ENCODE measurements around the gene FAM184A.

DNA sequence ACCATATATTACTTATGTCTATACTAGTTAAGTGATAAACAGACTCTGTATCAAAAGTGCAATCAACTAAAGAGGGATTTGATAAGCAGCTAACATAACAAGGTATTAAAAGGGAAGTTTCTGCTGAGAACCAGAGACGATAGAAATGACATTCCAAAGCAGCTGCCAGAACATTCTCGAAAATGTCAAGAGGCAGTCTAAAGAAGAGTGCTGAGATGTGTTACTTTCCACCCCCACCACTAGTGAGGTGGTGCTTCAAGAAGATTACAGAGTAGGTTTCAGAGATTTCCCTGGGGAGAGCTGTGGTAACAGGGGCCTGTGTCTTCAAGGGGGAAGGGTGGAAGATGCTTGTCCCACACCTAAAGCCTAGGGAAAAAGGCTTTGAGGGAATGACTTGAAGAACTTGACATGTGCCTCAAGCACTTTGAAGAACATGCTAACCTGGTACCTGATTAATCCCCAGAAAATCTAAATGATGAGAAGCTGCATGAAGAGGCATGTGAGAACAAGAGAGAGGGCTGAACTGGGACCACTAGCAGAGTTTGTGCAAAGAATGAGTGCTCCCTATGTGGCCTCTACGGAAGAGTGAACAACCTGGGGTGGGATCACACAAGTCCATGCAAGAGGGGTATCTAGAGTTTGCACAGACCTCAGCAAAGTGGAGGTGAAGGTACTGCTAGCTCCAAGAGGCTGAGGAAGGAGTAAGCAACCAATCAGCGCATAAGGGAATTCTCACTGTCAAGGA is 5.0 kb downstream of the FAM184A start:
- TF ChIP-seq POLR2A (IDR thresholded peaks at IDR 0.05): no peak
- TF ChIP-seq, protein P1, sequence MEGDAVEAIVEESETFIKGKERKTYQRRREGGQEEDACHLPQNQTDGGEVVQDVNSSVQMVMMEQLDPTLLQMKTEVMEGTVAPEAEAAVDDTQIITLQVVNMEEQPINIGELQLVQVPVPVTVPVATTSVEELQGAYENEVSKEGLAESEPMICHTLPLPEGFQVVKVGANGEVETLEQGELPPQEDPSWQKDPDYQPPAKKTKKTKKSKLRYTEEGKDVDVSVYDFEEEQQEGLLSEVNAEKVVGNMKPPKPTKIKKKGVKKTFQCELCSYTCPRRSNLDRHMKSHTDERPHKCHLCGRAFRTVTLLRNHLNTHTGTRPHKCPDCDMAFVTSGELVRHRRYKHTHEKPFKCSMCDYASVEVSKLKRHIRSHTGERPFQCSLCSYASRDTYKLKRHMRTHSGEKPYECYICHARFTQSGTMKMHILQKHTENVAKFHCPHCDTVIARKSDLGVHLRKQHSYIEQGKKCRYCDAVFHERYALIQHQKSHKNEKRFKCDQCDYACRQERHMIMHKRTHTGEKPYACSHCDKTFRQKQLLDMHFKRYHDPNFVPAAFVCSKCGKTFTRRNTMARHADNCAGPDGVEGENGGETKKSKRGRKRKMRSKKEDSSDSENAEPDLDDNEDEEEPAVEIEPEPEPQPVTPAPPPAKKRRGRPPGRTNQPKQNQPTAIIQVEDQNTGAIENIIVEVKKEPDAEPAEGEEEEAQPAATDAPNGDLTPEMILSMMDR (IDR thresholded peaks at IDR 0.05 in 4 of 5, conservative IDR thresholded peaks at IDR 0.05 in 1 of 5): no peak

Data from gastrocnemius medialis (tissue), 4 donors.